GM13977 (cell line): ENCODE results near the gene ARHGAP15.

Experiments
- DNase-seq: peaks from one replicate; pipeline ENCODE4 v3.0.0; 2012; ENCODE audit warnings: low spot score
- CTCF ChIP-seq: IDR thresholded peaks from 2 replicates; pipeline ENCODE4 v1.5.1; 2012; ENCODE audit warnings: mild to moderate bottlenecking, control low read depth; ENCODE audit not compliant: insufficient read depth; ENCODE audit errors: extremely low read depth, missing control alignments
- in situ Hi-C: fragments of 300-500 bp; cut with MboI; formaldehyde crosslinking; loops from one replicate; pipeline ENCODE4 v1.12.0; 2022; ENCODE audit warnings: low sequenced_read_pairs, low pct_unique_long_range_greater_than_20kb, mixed read lengths, inconsistent platforms; ENCODE audit not compliant: unreplicated experiment

Gene ARHGAP15

GRCh38 chr2:143764261-143764660 is 635.0 kb downstream of the ARHGAP15 start:
- no peak for TF ChIP-seq CTCF
- no peak for DNase-seq
- in situ Hi-C loops: no loop called here

- no peak for TF ChIP-seq CTCF
- in situ Hi-C loops: no loop called here
- no peak for DNase-seq
Observed at GRCh38 chr2:143764706-143765105, 635.5 kb downstream of the ARHGAP15 start.

- DNase-seq: no peak
Observed at GRCh38 chr2:143768991-143769390, 639.8 kb downstream of the ARHGAP15 start.

GRCh38 chr2:143771939-143772338 is 642.7 kb downstream of the ARHGAP15 start:
- in situ Hi-C loops: no loop called here
- no peak for DNase-seq
- no peak for TF ChIP-seq CTCF

More at GRCh38 chr2:143768991-143769390, 639.8 kb downstream of the ARHGAP15 start:
- in situ Hi-C loops: no loop called here
- no peak for TF ChIP-seq CTCF

GRCh38 chr2:143776526-143777297 is 647.5 kb downstream of the ARHGAP15 start:
- DNase-seq: no peak
- in situ Hi-C loops: no loop called here
- no peak for TF ChIP-seq CTCF

- in situ Hi-C loops: no loop called here
- no peak for DNase-seq
- no peak for TF ChIP-seq CTCF
Observed at GRCh38 chr2:143779021-143779420, 649.8 kb downstream of the ARHGAP15 start.
